Measurements from ENCODE around the gene ADAMTS1.

DNA sequence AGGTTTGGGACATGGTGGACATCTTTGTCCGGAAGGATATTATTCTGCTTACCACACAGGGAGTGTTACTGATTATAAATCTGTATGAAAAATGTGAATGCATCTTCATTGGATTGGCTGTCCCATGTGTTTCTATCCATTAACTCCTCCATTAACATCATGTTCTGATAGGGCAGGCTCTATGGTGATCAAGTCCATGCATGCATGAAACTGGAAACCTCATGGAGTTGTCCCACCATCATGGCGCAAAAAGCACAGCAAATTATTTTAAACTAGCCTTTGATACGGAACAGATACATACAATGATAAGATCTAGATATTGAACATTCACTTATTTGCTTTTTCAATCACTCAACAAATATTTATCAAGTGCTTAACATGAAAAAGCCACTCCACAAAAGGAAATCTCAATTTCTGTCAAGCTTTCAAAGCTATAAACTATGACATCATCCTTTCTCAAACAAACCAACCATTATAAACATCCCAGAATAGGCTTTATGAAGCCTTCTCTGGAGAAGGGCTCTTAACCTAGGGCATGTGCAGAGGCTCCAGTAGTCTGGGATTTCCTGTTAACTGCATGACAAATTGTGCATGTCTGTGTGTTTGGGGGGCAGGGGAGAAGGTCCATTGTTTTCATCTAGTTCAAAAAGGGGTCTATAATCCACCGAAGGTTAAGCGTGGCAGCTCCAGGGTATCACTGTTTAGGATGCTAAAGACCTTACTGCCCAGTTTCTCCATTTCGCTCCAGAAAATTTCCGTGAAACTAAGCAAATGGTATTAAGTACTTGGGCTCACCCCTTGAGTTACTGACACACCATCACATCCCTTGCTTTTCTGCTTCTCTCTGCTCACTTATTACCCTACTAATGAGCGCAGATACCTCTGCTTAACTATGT lies 46.1 kb downstream of the ADAMTS1 start:
- TF ChIP-seq, protein P1, sequence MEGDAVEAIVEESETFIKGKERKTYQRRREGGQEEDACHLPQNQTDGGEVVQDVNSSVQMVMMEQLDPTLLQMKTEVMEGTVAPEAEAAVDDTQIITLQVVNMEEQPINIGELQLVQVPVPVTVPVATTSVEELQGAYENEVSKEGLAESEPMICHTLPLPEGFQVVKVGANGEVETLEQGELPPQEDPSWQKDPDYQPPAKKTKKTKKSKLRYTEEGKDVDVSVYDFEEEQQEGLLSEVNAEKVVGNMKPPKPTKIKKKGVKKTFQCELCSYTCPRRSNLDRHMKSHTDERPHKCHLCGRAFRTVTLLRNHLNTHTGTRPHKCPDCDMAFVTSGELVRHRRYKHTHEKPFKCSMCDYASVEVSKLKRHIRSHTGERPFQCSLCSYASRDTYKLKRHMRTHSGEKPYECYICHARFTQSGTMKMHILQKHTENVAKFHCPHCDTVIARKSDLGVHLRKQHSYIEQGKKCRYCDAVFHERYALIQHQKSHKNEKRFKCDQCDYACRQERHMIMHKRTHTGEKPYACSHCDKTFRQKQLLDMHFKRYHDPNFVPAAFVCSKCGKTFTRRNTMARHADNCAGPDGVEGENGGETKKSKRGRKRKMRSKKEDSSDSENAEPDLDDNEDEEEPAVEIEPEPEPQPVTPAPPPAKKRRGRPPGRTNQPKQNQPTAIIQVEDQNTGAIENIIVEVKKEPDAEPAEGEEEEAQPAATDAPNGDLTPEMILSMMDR (IDR thresholded peaks at IDR 0.05; ENCODE audit: insufficient read depth, low read depth, low read length): no peak
- no peak for TF ChIP-seq EZH2 (IDR thresholded peaks at IDR 0.05; ENCODE audit: insufficient read depth, low read length)

Measured in astrocyte (in vitro differentiated cells and primary cell).